PC-3 (cell line): ENCODE measurements around the gene ASIC5. TPM values are rescaled to one million over a fixed set of nuclear protein-coding genes. Genes with fewer than 3 reads are reported as not detected.
A peak's percentile ranks its signal among the peaks of the same experiment; 100 is the strongest.

Experiments used
- ATAC-seq: fragments of 200-7000 bp; cut with Tn5 transposase; 2 replicates; pipeline ENCODE4 v1.9.1; 2020; ENCODE audit warnings: mild to moderate bottlenecking, moderate library complexity
- BruUV-seq: library from RNA; stranded (reverse); fragments of 400-500 nt; replicated peaks from 2 replicates; lab custom pipeline; 2021; lab: Mats Ljungman, UMichigan
- CTCF ChIA-PET: fragments of 300-600 bp; sonication (Branson Sonifier 250); formaldehyde crosslinking; loops from one replicate; lab custom pipeline; 2022; ENCODE audit warnings: antibody characterized with exemption; lab: Charles Lee
- POLR2A ChIA-PET: fragments of 300-600 bp; sonication (Branson Sonifier 250); formaldehyde crosslinking; loops from one replicate; lab custom pipeline; 2022; ENCODE audit warnings: antibody characterized with exemption; ENCODE audit not compliant: unreplicated experiment; lab: Charles Lee
- DNase-seq: peaks from one replicate; pipeline ENCODE4 v3.0.0-alpha.2; 2015
- H2AFZ ChIP-seq: fragments of 300-600 bp; sonication (generic); 2 replicates; pipeline ENCODE4 v1.6.0; 2016; ENCODE audit warnings: antibody characterized with exemption, low read length
- H3F3A ChIP-seq: fragments of 300-600 bp; sonication (generic); one replicate; pipeline ENCODE4 v1.6.0; 2017; ENCODE audit warnings: antibody characterized with exemption, low read length, control low read depth, mild to moderate bottlenecking; ENCODE audit not compliant: unreplicated experiment
- H3K27ac ChIP-seq: fragments of 300-600 bp; sonication (generic); 2 replicates; pipeline ENCODE4 v1.5.1; 2016; ENCODE audit warnings: mild to moderate bottlenecking, low read length
- H3K27me3 ChIP-seq: fragments of 300-600 bp; sonication (generic); 2 replicates; pipeline ENCODE4 v1.6.1; 2016; ENCODE audit warnings: low read length, mixed read lengths
- H3K36me3 ChIP-seq: fragments of 300-600 bp; sonication (generic); 2 replicates; pipeline ENCODE4 v1.6.1; 2016; ENCODE audit warnings: low read depth, mixed run types, low read length, mixed read lengths
- H3K4me1 ChIP-seq: fragments of 300-600 bp; sonication (generic); 2 replicates; pipeline ENCODE4 v1.5.1; 2016; ENCODE audit warnings: low read length; ENCODE audit not compliant: insufficient read depth
- H3K4me2 ChIP-seq: fragments of 300-600 bp; sonication (generic); 2 replicates; pipeline ENCODE4 v1.6.0; 2016; ENCODE audit warnings: low read length
- H3K4me3 ChIP-seq: fragments of 300-600 bp; sonication (generic); 2 replicates; pipeline ENCODE4 v1.5.1; 2016; ENCODE audit warnings: mild to moderate bottlenecking, low read length, mixed read lengths
- H3K79me2 ChIP-seq: fragments of 300-600 bp; sonication (generic); 2 replicates; pipeline ENCODE4 v1.6.1; 2017; ENCODE audit warnings: low read length, mixed read lengths
- H3K9ac ChIP-seq: fragments of 300-600 bp; sonication (generic); 2 replicates; pipeline ENCODE4 v1.6.0; 2016; ENCODE audit warnings: mild to moderate bottlenecking, low read length
- H3K9me2 ChIP-seq: fragments of 300-600 bp; sonication (generic); replicated peaks from 2 replicates; pipeline ENCODE4 v1.6.1; 2016; ENCODE audit warnings: mixed run types, low read length, mixed read lengths
- H3K9me3 ChIP-seq: fragments of 300-600 bp; sonication (generic); 2 replicates; pipeline ENCODE4 v1.6.1; 2016; ENCODE audit warnings: low read length, mixed read lengths
- H4K20me1 ChIP-seq: fragments of 300-600 bp; sonication (generic); 2 replicates; pipeline ENCODE4 v1.6.1; 2016; ENCODE audit warnings: low read length, mixed read lengths
- CTCF ChIP-seq: fragments of 300-600 bp; sonication (generic); conservative IDR thresholded peaks from 2 replicates; pipeline ENCODE4 v1.5.1; 2017; ENCODE audit warnings: antibody characterized with exemption, low read depth, mild to moderate bottlenecking, low read length
- EZH2 ChIP-seq: fragments of 300-600 bp; sonication (generic); IDR thresholded peaks from one replicate; pipeline ENCODE4 v1.6.1; 2017; ENCODE audit warnings: antibody characterized with exemption, mild to moderate bottlenecking, low read length; ENCODE audit not compliant: unreplicated experiment
- EZH2phosphoT487 ChIP-seq: fragments of 300-600 bp; sonication (generic); IDR thresholded peaks from 2 replicates; pipeline ENCODE4 v1.6.1; 2018; ENCODE audit warnings: mild to moderate bottlenecking, antibody characterized with exemption, low read length, borderline replicate concordance
- intact Hi-C: fragments of 100-400 bp; cut with micrococcal nuclease; formaldehyde crosslinking; loops from 2 replicates; pipeline ENCODE4 v1.9.0; 2023
- total RNA-seq: library from RNA; depleted of rRNA; stranded (reverse); fragments of >200 nt; gene quantifications from 2 replicates; pipeline ENCODE4 v1.2.3, GENCODE V29; 2014

ASIC5 gene
- total RNA-seq, 1 experiment from 2014 or later, result not detected

GRCh38 chr4:155784637-155785036 lies 81.4 kb downstream of the ASIC5 start:
- TF ChIP-seq EZH2phosphoT487 (no peak), EZH2 (no peak), CTCF (no peak)
- Histone ChIP-seq H3K79me2 (no peaks in the 10 kb centered on the region), H3K9me3 (no peaks in the 10 kb centered on the region), H3K4me1 (peaks cover 16% of the 10 kb centered on the region), H3K9me2 (no peaks in the 10 kb centered on the region), H3K27ac (no peak overlapping the region), H3K27me3 (no peaks in the 10 kb centered on the region), H3K4me2 (no peak overlapping the region), H3F3A (no peaks in the 10 kb centered on the region), H4K20me1 (no peaks in the 10 kb centered on the region), H3K9ac (no peak overlapping the region), H2AFZ (no peak overlapping the region), H3K4me3 (no peak overlapping the region), H3K36me3 (no peaks in the 10 kb centered on the region; the same call in 1 of the 2 replicates)
- ATAC-seq (no peak), DNase-seq (no peak)
- CTCF ChIA-PET, result no interaction called here
- POLR2A ChIA-PET, result no interaction called here
- intact Hi-C loops, result loop anchor here (5.0 kb wide), 1 partner anchor 257 kb away; no protein-coding TSS in a partner anchor
- BruUV-seq, result no TSS peak

GRCh38 chr4:155781249-155781831 lies 84.7 kb downstream of the ASIC5 start:
- POLR2A ChIA-PET, result no interaction called here
- no peak overlapping the region for H3K9ac ChIP-seq
- no peak overlapping the region for H3K4me2 ChIP-seq
- no peaks in the 10 kb centered on the region for H3K27me3 ChIP-seq
- no peak overlapping the region for H3K27ac ChIP-seq
- no peaks in the 10 kb centered on the region for H3K9me2 ChIP-seq
- no peak for TF ChIP-seq CTCF
- ATAC-seq (no peak), DNase-seq (no peak)
- H3K9me3 ChIP-seq, result no peaks in the 10 kb centered on the region
- no peak overlapping the region for H2AFZ ChIP-seq
- no peak overlapping the region for H3K4me3 ChIP-seq
- no peaks in the 10 kb centered on the region for H3F3A ChIP-seq
- H4K20me1 ChIP-seq, result no peaks in the 10 kb centered on the region
- intact Hi-C loops, result loop anchor here (5.0 kb wide), 1 partner anchor 254 kb away; no protein-coding TSS in a partner anchor
- H3K4me1 ChIP-seq, result peaks cover 25% of the 10 kb centered on the region
- CTCF ChIA-PET, result no interaction called here
- H3K79me2 ChIP-seq, result no peaks in the 10 kb centered on the region
- no TSS peak for BruUV-seq
- H3K36me3 ChIP-seq, result no peaks in the 10 kb centered on the region

GRCh38 chr4:155780775-155781174 lies 85.3 kb downstream of the ASIC5 start:
- peaks cover 25% of the 10 kb centered on the region for H3K4me1 ChIP-seq
- no TSS peak for BruUV-seq
- TF ChIP-seq EZH2phosphoT487 (no peak), CTCF (no peak), EZH2 (no peak)
- no peaks in the 10 kb centered on the region for H3F3A ChIP-seq
- no peaks in the 10 kb centered on the region for H3K36me3 ChIP-seq
- no peaks in the 10 kb centered on the region for H3K79me2 ChIP-seq
- ATAC-seq, result peak; percentile 79
- ChIA-PET POLR2A (no interaction called here), CTCF (no interaction called here)
- H3K9me2 ChIP-seq, result no peaks in the 10 kb centered on the region
- no peak overlapping the region for H3K9ac ChIP-seq
- H3K27ac ChIP-seq, result no peak overlapping the region
- no peak overlapping the region for H3K4me3 ChIP-seq
- H3K9me3 ChIP-seq, result no peaks in the 10 kb centered on the region
- peak; percentile 54 for DNase-seq
- no peak overlapping the region for H2AFZ ChIP-seq
- intact Hi-C loops, result loop anchor here (5.0 kb wide), 1 partner anchor 253 kb away; no protein-coding TSS in a partner anchor
- no peaks in the 10 kb centered on the region for H4K20me1 ChIP-seq
- no peaks in the 10 kb centered on the region for H3K27me3 ChIP-seq
- no peak overlapping the region; the same call in 1 of the 2 replicates for H3K4me2 ChIP-seq
